ENCODE results near the gene PRKN.

The PRKN gene

GRCh38 chr6:161921602-161922395, 805.8 kb downstream of the PRKN start:
- Histone ChIP-seq H3K4me1 (ENCODE audit: control insufficient read depth, insufficient read depth, low read length) (no peaks in the 10 kb centered on the region), H3K9me3 (ENCODE audit: control insufficient read depth, low read length) (no peaks in the 10 kb centered on the region), H3K4me3 (ENCODE audit: insufficient read depth, low read depth, low read length) (no peak overlapping the region), H3K27me3 (ENCODE audit: control insufficient read depth, insufficient read depth, low read length, poor library complexity, severe bottlenecking) (no peaks in the 10 kb centered on the region), H3K36me3 (ENCODE audit: control insufficient read depth, insufficient read depth, low read length) (no peaks in the 10 kb centered on the region), H3K27ac (ENCODE audit: insufficient read depth, low read depth, low read length, poor library complexity, severe bottlenecking) (no peak overlapping the region)
- WGBS, 2 experiments: 60 to 89% methylated on average over 1 to 3 of the region's 3 CpGs

GRCh38 chr6:161919691-161920090, 807.9 kb downstream of the PRKN start:
- Histone ChIP-seq H3K9me3 (ENCODE audit: control insufficient read depth, low read length) (no peaks in the 10 kb centered on the region), H3K36me3 (ENCODE audit: control insufficient read depth, insufficient read depth, low read length) (no peaks in the 10 kb centered on the region), H3K27me3 (ENCODE audit: control insufficient read depth, insufficient read depth, low read length, poor library complexity, severe bottlenecking) (no peaks in the 10 kb centered on the region), H3K27ac (ENCODE audit: insufficient read depth, low read depth, low read length, poor library complexity, severe bottlenecking) (no peak overlapping the region), H3K4me3 (ENCODE audit: insufficient read depth, low read depth, low read length) (no peak overlapping the region), H3K4me1 (ENCODE audit: control insufficient read depth, insufficient read depth, low read length) (no peaks in the 10 kb centered on the region)
- 74 to 86% methylated on average over 2 of the region's 2 CpGs for WGBS, 2 experiments

GRCh38 chr6:161918628-161919205, 808.8 kb downstream of the PRKN start:
- Histone ChIP-seq H3K27ac (ENCODE audit: insufficient read depth, low read depth, low read length, poor library complexity, severe bottlenecking) (no peak overlapping the region), H3K9me3 (ENCODE audit: control insufficient read depth, low read length) (no peaks in the 10 kb centered on the region), H3K27me3 (ENCODE audit: control insufficient read depth, insufficient read depth, low read length, poor library complexity, severe bottlenecking) (no peaks in the 10 kb centered on the region), H3K4me3 (ENCODE audit: insufficient read depth, low read depth, low read length) (no peak overlapping the region), H3K4me1 (ENCODE audit: control insufficient read depth, insufficient read depth, low read length) (no peaks in the 10 kb centered on the region), H3K36me3 (ENCODE audit: control insufficient read depth, insufficient read depth, low read length) (no peaks in the 10 kb centered on the region)
- WGBS, 2 experiments: 91 to 92% methylated on average over 15 of the region's 15 CpGs

- Histone ChIP-seq H3K4me1 (ENCODE audit: control insufficient read depth, insufficient read depth, low read length) (no peaks in the 10 kb centered on the region), H3K27ac (ENCODE audit: insufficient read depth, low read depth, low read length, poor library complexity, severe bottlenecking) (no peak overlapping the region), H3K9me3 (ENCODE audit: control insufficient read depth, low read length) (no peaks in the 10 kb centered on the region), H3K4me3 (ENCODE audit: insufficient read depth, low read depth, low read length) (no peak overlapping the region), H3K36me3 (ENCODE audit: control insufficient read depth, insufficient read depth, low read length) (no peaks in the 10 kb centered on the region), H3K27me3 (ENCODE audit: control insufficient read depth, insufficient read depth, low read length, poor library complexity, severe bottlenecking) (no peaks in the 10 kb centered on the region)
- 98 to 100% methylated on average over 5 to 6 of the region's 6 CpGs for WGBS, 2 experiments
Observed at GRCh38 chr6:161918109-161918531, 809.4 kb downstream of the PRKN start.

- H3K9me3 ChIP-seq (ENCODE audit: control insufficient read depth, low read length): no peaks in the 10 kb centered on the region
- no peaks in the 10 kb centered on the region for H3K4me1 ChIP-seq (ENCODE audit: control insufficient read depth, insufficient read depth, low read length)
- no peaks in the 10 kb centered on the region for H3K36me3 ChIP-seq (ENCODE audit: control insufficient read depth, insufficient read depth, low read length)
- no peak overlapping the region for H3K4me3 ChIP-seq (ENCODE audit: insufficient read depth, low read depth, low read length)
- 85 to 94% methylated on average over 4 of the region's 4 CpGs for whole genome bisulfite sequencing, 2 experiments
- H3K27ac ChIP-seq (ENCODE audit: insufficient read depth, low read depth, low read length, poor library complexity, severe bottlenecking): no peak overlapping the region
- H3K27me3 ChIP-seq (ENCODE audit: control insufficient read depth, insufficient read depth, low read length, poor library complexity, severe bottlenecking): no peaks in the 10 kb centered on the region
Observed at GRCh38 chr6:161917645-161918044, 809.9 kb downstream of the PRKN start.

GRCh38 chr6:161915456-161915964, 812.1 kb downstream of the PRKN start:
- H3K4me1 ChIP-seq (ENCODE audit: control insufficient read depth, insufficient read depth, low read length): no peaks in the 10 kb centered on the region
- H3K27ac ChIP-seq (ENCODE audit: insufficient read depth, low read depth, low read length, poor library complexity, severe bottlenecking): no peak overlapping the region
- 86 to 97% methylated on average over 3 of the region's 4 CpGs for WGBS, 2 experiments
- H3K4me3 ChIP-seq (ENCODE audit: insufficient read depth, low read depth, low read length): no peak overlapping the region
- H3K27me3 ChIP-seq (ENCODE audit: control insufficient read depth, insufficient read depth, low read length, poor library complexity, severe bottlenecking): no peaks in the 10 kb centered on the region
- H3K9me3 ChIP-seq (ENCODE audit: control insufficient read depth, low read length): no peaks in the 10 kb centered on the region
- no peaks in the 10 kb centered on the region for H3K36me3 ChIP-seq (ENCODE audit: control insufficient read depth, insufficient read depth, low read length)

GRCh38 chr6:161908872-161909271, 818.7 kb downstream of the PRKN start:
- no peak overlapping the region for H3K27ac ChIP-seq (ENCODE audit: insufficient read depth, low read depth, low read length, poor library complexity, severe bottlenecking)
- 61 to 70% methylated on average over 6 to 7 of the region's 7 CpGs for WGBS, 2 experiments
- no peak overlapping the region for H3K4me3 ChIP-seq (ENCODE audit: insufficient read depth, low read depth, low read length)
- no peaks in the 10 kb centered on the region for H3K4me1 ChIP-seq (ENCODE audit: control insufficient read depth, insufficient read depth, low read length)
- H3K36me3 ChIP-seq (ENCODE audit: control insufficient read depth, insufficient read depth, low read length): no peaks in the 10 kb centered on the region
- H3K9me3 ChIP-seq (ENCODE audit: control insufficient read depth, low read length): no peaks in the 10 kb centered on the region
- no peaks in the 10 kb centered on the region for H3K27me3 ChIP-seq (ENCODE audit: control insufficient read depth, insufficient read depth, low read length, poor library complexity, severe bottlenecking)

- Histone ChIP-seq H3K4me3 (ENCODE audit: insufficient read depth, low read depth, low read length) (no peak overlapping the region), H3K27me3 (ENCODE audit: control insufficient read depth, insufficient read depth, low read length, poor library complexity, severe bottlenecking) (no peaks in the 10 kb centered on the region), H3K4me1 (ENCODE audit: control insufficient read depth, insufficient read depth, low read length) (no peaks in the 10 kb centered on the region), H3K27ac (ENCODE audit: insufficient read depth, low read depth, low read length, poor library complexity, severe bottlenecking) (no peak overlapping the region), H3K9me3 (ENCODE audit: control insufficient read depth, low read length) (no peaks in the 10 kb centered on the region), H3K36me3 (ENCODE audit: control insufficient read depth, insufficient read depth, low read length) (no peaks in the 10 kb centered on the region)
- WGBS, 2 experiments: 92 to 95% methylated on average over 5 of the region's 5 CpGs
Observed at GRCh38 chr6:161906571-161906970, 821.0 kb downstream of the PRKN start.

GRCh38 chr6:161903584-161904212, 823.9 kb downstream of the PRKN start:
- Histone ChIP-seq H3K27me3 (ENCODE audit: control insufficient read depth, insufficient read depth, low read length, poor library complexity, severe bottlenecking) (no peaks in the 10 kb centered on the region), H3K27ac (ENCODE audit: insufficient read depth, low read depth, low read length, poor library complexity, severe bottlenecking) (no peak overlapping the region), H3K4me3 (ENCODE audit: insufficient read depth, low read depth, low read length) (no peak overlapping the region), H3K4me1 (ENCODE audit: control insufficient read depth, insufficient read depth, low read length) (no peaks in the 10 kb centered on the region), H3K9me3 (ENCODE audit: control insufficient read depth, low read length) (no peaks in the 10 kb centered on the region), H3K36me3 (ENCODE audit: control insufficient read depth, insufficient read depth, low read length) (no peaks in the 10 kb centered on the region)
- 72% methylated on average over 2 of the region's 2 CpGs for WGBS, 2 experiments

- Histone ChIP-seq H3K27me3 (ENCODE audit: control insufficient read depth, insufficient read depth, low read length, poor library complexity, severe bottlenecking) (no peaks in the 10 kb centered on the region), H3K9me3 (ENCODE audit: control insufficient read depth, low read length) (no peaks in the 10 kb centered on the region), H3K36me3 (ENCODE audit: control insufficient read depth, insufficient read depth, low read length) (no peaks in the 10 kb centered on the region), H3K4me1 (ENCODE audit: control insufficient read depth, insufficient read depth, low read length) (no peaks in the 10 kb centered on the region), H3K4me3 (ENCODE audit: insufficient read depth, low read depth, low read length) (no peak overlapping the region), H3K27ac (ENCODE audit: insufficient read depth, low read depth, low read length, poor library complexity, severe bottlenecking) (no peak overlapping the region)
- WGBS, 2 experiments: 80 to 81% methylated on average over 15 to 16 of the region's 16 CpGs
Observed at GRCh38 chr6:161901740-161902426, 825.7 kb downstream of the PRKN start.
